Subcutaneous abdominal adipose tissue (tissue), 5 donors: ENCODE measurements around the gene DESI2.

Source experiments
- H3K27ac ChIP-seq: one replicate; pipeline ENCODE4 v1.7.0; 2013; ENCODE audit warnings: low read depth, mild to moderate bottlenecking, inconsistent platforms, low read length, moderate library complexity
- H3K27me3 ChIP-seq, 5 donors: one replicate each; pipeline ENCODE4 v1.7.0; 2013; ENCODE audit warnings: low read length in 5 of 5, inconsistent platforms in 1 of 5; ENCODE audit not compliant: control insufficient read depth in 5 of 5, insufficient read depth in 4 of 5
- H3K36me3 ChIP-seq, 5 donors: one replicate each; pipeline ENCODE4 v1.7.0; 2013; ENCODE audit warnings: low read length in 5 of 5; ENCODE audit not compliant: control insufficient read depth in 5 of 5, insufficient read depth in 5 of 5
- H3K4me1 ChIP-seq, 5 donors: one replicate each; pipeline ENCODE4 v1.7.0; 2013; ENCODE audit warnings: low read length in 5 of 5, mild to moderate bottlenecking in 3 of 5, moderate library complexity in 1 of 5; ENCODE audit not compliant: control insufficient read depth in 5 of 5, insufficient read depth in 5 of 5
- H3K4me3 ChIP-seq, 5 donors: one replicate each; pipeline ENCODE4 v1.7.0; 2013; ENCODE audit warnings: low read length in 5 of 5, low read depth in 1 of 5
- H3K9ac ChIP-seq, 5 donors: one replicate each; pipeline ENCODE4 v1.7.0; 2013; ENCODE audit warnings: low read length in 5 of 5, mild to moderate bottlenecking in 4 of 5, moderate library complexity in 3 of 5
- H3K9me3 ChIP-seq, 5 donors: one replicate each; pipeline ENCODE4 v1.7.0; 2013; ENCODE audit warnings: low read length in 5 of 5; ENCODE audit not compliant: control insufficient read depth in 5 of 5
- donor health status: healthy.
- donor health status: healthy.
- donor health status: healthy.
- donor health status: healthy.
- donor health status: healthy.

The DESI2 gene

DNA sequence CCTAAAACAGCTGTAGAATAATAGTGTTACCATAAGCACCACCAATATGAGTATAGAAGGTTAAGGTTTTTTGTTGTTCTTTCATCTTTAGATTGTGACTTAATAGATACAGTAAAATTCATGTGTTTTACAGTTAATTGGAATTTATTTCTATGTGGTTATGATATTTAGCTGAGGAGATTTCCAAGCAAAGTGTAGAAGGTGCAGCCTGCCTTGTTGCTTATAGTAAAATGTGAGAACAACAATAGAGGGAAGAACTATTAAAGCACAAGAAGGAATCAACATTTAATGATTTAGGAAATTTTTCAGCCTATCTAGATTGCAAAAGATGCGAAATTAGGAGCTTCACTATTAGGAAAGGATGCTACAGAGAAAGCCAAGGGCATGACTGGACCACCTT lies 47.9 kb downstream of the DESI2 start:
- H3K27ac ChIP-seq: no peak overlapping the region
- peaks cover 0 to 4% (median 0%) of the 10 kb centered on the region in 5 donors for H3K9me3 ChIP-seq
- peaks cover 21 to 48% (median 37%) of the 10 kb centered on the region in 5 donors for H3K36me3 ChIP-seq
- no peak overlapping the region for H3K4me3 ChIP-seq
- no peak overlapping the region for H3K9ac ChIP-seq
- no peaks in the 10 kb centered on the region for H3K27me3 ChIP-seq
- no peaks in the 10 kb centered on the region for H3K4me1 ChIP-seq

DNA sequence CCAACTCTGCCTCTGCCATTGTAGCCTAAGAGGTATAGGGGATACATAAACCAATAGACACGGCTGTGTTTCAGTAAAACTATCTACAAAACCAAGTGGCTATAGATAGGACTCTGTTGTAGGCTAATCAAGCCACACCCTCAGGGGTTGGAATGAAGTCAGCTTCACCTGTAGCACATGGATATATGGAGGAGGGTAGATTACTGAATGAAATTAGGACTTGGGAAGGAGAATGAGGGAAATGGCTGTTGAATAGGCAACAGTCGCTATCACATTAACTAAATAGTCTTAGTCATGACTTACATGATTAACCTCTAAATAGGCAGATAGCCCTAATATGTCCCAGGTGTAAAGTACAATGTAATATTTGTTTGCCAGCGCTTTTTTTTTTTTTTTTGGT lies 49.7 kb downstream of the DESI2 start:
- no peak overlapping the region for H3K4me3 ChIP-seq
- no peak overlapping the region for H3K9ac ChIP-seq
- no peaks in the 10 kb centered on the region for H3K27me3 ChIP-seq
- H3K9me3 ChIP-seq: peaks cover 0 to 4% (median 0%) of the 10 kb centered on the region in 5 donors
- no peak overlapping the region for H3K27ac ChIP-seq
- H3K4me1 ChIP-seq: no peaks in the 10 kb centered on the region
- peaks cover 30 to 50% (median 35%) of the 10 kb centered on the region in 5 donors for H3K36me3 ChIP-seq

DNA sequence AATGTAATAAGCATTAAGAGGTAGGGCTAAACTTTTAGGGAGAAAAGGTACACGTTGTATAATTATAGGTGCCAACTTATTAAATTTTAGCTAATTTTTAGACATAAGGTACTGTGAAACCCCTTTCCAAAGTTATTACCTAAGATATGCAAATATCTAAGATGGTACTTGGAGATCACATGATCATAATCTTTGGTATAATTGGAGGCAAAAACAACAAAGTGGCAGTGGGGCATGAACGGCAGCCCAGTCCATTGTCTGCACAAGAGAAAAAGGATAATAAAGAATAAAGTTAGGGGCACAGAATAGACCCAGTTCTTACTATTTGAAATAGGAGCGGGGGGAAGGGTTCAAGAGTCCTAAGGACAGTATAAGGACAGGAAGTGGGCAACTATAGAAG lies 51.2 kb downstream of the DESI2 start:
- H3K4me3 ChIP-seq: no peak overlapping the region
- H3K27ac ChIP-seq: no peak overlapping the region
- H3K36me3 ChIP-seq: peaks cover 22 to 42% (median 33%) of the 10 kb centered on the region in 5 donors
- H3K27me3 ChIP-seq: no peaks in the 10 kb centered on the region
- H3K9me3 ChIP-seq: peaks cover 0 to 4% (median 0%) of the 10 kb centered on the region in 5 donors
- H3K9ac ChIP-seq: no peak overlapping the region
- no peaks in the 10 kb centered on the region for H3K4me1 ChIP-seq

DNA sequence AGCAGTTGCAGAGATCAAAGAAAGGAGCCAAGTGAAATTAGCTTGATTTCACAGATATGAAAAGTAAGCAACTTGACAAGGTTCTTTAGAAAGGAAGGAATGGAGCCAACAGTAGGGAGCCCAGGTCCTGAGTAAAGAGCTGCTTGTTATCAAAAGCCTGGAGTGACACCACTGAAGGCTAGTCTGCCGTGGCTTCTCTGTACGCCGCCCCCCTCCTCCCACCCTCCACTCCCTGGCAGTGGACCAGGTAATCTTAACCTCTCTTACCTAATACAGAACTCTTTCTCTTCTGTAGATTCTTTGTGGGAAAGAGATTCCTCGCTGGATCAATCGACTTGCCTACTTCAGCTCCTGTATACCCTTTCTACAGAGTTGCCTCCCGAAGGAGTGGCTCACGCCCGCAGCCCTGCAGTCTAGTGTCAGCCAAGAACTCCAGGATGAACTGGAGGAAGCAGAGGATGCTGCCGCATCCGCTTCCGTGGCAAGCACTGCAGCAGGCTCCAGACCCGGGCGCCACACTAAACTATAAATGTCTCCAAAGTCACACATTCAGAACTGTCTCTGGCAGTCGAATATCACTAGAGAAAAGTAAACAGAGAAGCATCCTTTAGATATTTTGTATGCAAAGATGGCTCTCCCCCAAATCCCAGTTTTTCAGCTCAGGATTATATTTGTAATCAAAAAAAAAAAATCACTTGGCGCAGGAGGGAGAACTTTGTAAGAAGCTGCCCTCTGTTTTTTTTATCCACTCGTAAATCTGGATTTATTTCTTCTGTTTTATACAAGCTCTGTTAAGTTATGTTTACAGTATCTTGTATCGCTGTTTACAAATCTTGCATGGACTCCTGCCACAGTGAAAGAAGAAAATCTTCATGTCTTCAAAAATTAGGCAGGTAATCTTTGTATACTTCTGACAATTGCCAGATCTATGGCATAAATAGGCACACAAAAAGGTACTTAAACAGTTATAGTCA lies 52.6 kb downstream of the DESI2 start:
- no peaks in the 10 kb centered on the region for H3K9me3 ChIP-seq
- H3K36me3 ChIP-seq: peaks cover 15 to 32% (median 23%) of the 10 kb centered on the region in 5 donors
- no peaks in the 10 kb centered on the region for H3K4me1 ChIP-seq
- no peak overlapping the region for H3K27ac ChIP-seq
- H3K4me3 ChIP-seq: no peak overlapping the region
- no peak overlapping the region for H3K9ac ChIP-seq
- no peaks in the 10 kb centered on the region for H3K27me3 ChIP-seq

DNA sequence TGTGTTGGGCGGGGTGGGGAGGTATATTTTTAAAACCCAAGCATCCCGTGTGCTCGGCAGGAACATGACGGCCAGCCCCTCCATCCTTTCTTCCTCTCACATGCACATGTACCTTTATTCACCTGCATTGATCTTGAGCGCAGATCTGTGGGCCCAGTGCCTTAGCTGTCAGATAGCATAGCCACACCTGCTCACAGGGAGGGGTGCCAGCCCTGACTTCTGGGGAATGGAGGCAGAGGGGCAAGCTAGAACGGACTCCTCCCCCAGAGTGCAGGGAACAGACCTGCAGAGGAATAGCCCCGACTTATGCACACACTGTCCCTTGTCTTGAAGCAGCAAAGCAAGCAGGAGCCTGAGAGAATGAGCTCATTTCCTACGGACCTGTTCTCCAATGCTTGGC lies 56.1 kb downstream of the DESI2 start:
- no peaks in the 10 kb centered on the region for H3K27me3 ChIP-seq
- H3K36me3 ChIP-seq: peaks cover 9 to 20% (median 14%) of the 10 kb centered on the region in 5 donors
- H3K9me3 ChIP-seq: no peaks in the 10 kb centered on the region
- no peak overlapping the region for H3K4me3 ChIP-seq
- H3K27ac ChIP-seq: no peak overlapping the region
- no peaks in the 10 kb centered on the region for H3K4me1 ChIP-seq
- no peak overlapping the region for H3K9ac ChIP-seq

DNA sequence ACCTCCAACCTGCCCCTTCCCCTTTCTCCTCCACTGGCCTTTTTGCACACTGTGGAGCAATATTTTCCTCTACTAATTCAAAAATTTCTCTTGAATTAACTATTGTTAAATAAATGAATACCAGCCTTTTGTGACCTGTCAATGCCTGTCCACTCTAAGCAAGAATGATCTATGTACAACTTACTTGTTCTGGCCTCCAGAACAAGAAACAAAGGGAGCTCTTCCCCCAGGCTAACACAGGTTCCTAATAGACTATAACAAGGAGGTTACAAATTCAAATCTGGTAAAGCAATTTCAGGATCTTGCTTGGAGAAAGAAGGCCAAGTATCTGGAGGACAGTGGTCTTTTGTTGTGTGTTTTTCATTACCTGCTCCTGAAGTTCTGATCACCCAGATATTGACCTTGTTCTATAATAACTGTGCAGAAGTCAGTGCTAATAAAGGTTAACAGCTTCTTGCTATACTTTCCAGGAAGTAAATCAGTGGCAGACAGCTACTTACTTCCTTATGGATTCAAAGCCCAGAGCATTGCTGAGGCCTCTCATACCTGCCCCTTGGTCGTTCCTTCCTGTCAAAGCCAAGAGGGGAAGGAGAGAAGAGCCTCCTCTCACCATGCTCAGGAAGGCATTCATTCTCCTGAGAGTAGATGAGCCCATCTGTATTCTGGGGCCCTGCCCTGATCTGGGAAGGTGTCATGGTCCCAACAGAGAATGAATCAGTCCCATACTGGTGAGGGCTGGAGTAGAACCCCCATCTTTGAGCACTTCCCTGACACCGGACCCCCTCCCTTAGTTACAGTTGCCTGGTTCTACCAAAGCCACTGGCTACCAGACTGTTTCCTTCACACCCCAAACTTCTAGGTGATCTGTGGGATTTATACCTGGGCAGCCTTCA lies 56.8 kb downstream of the DESI2 start:
- Histone ChIP-seq H3K36me3 (peaks cover 9 to 20% (median 14%) of the 10 kb centered on the region in 5 donors), H3K27me3 (no peaks in the 10 kb centered on the region), H3K4me1 (no peaks in the 10 kb centered on the region), H3K4me3 (no peak overlapping the region), H3K9ac (no peak overlapping the region), H3K27ac (no peak overlapping the region), H3K9me3 (no peaks in the 10 kb centered on the region)

DNA sequence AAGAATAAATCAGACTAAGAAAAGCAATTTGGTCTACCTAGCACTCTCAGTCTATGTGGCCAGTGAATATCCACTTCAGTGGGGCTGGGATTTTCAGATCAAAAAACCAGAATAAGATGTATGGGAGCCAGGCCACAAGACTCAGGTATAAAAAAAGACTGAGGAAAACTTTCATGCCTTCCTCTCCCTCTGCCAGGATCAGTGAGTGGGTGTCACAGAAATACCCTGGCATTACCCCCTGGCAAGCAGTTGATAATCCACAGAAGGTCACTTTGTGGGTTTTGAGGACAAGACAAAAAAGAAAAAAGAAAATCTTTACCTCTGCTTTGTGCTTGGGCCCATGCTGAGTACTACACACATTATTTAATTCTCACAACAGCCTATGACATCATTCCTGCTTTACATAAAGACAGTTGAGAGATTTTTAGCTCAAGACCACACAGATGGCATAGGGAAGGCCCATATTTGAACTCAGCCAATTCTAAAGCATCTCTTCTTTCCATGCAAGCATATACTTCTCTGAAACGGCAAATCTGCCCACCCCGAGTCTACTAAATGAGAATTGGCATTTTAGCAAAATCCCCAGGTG lies 57.6 kb downstream of the DESI2 start:
- no peak overlapping the region for H3K27ac ChIP-seq
- no peak overlapping the region for H3K9ac ChIP-seq
- no peaks in the 10 kb centered on the region for H3K9me3 ChIP-seq
- H3K4me3 ChIP-seq: no peak overlapping the region
- no peaks in the 10 kb centered on the region for H3K27me3 ChIP-seq
- peaks cover 5 to 16% (median 13%) of the 10 kb centered on the region in 5 donors for H3K36me3 ChIP-seq
- no peaks in the 10 kb centered on the region for H3K4me1 ChIP-seq

DNA sequence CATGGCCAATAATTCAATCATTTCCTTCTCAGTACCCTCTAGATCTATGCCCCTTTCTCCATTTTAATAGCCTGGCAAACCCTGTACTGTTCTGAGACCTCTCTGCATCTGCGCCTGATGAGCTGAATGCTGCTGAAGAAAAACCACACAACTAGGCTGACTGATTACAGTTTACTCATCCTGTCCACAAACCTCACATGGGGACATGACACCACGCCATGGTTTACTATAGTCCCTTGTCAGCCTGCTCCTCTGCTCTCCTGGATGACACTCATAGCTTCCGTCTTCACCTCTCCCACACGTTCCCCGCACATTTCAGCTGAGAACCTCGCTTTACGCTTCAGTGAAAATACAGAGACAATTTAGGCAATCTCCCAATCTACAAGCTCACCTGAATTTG lies 59.7 kb downstream of the DESI2 start:
- H3K27ac ChIP-seq: no peak overlapping the region
- H3K4me1 ChIP-seq: no peaks in the 10 kb centered on the region

DNA sequence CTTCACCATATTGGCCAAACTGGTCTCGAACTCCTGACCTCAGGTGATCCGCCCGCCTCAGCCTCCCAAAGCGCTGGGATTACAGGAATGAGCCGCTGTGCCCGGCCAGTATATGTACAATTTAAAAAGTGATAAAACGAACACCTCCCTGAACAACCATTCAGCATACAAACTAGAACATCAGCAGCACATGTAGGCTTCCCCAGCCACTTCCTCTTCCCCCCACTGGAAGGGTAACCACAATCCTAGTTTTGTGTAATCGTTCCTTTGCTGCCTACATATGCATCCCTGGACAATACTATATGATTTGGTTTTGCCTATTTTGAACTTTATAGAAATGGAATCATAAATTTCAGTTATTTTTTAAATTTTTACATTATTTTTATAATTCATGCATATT lies 60.4 kb downstream of the DESI2 start:
- Histone ChIP-seq H3K27ac (no peak overlapping the region), H3K36me3 (peaks cover 0 to under 1% (median 0%) of the 10 kb centered on the region in 5 donors), H3K4me1 (no peaks in the 10 kb centered on the region), H3K9me3 (no peaks in the 10 kb centered on the region), H3K27me3 (no peaks in the 10 kb centered on the region), H3K4me3 (no peak overlapping the region), H3K9ac (no peak overlapping the region)

More for the DNA sequence above, 59.7 kb downstream of the DESI2 start:
- H3K36me3 ChIP-seq: peaks cover 0 to 3% (median under 1%) of the 10 kb centered on the region in 5 donors
- H3K9me3 ChIP-seq: no peaks in the 10 kb centered on the region
- no peak overlapping the region for H3K9ac ChIP-seq
- H3K27me3 ChIP-seq: no peaks in the 10 kb centered on the region
- no peak overlapping the region for H3K4me3 ChIP-seq
